ENCODE measurements around the gene CABP1. TPM values are rescaled to one million over a fixed set of nuclear protein-coding genes. Genes with fewer than 3 reads are reported as not detected.

Gene CABP1
- total RNA-seq, 1 donor from 2014 or later = not detected

Other genes starting within 250 kb of the CABP1 start
- gene COX6A1, start 202.5 kb upstream of the CABP1 start, total RNA-seq = 417 and 434 TPM in 2 replicates
- gene TRIAP1, start 194.2 kb upstream of the CABP1 start, total RNA-seq = 25.7 and 30.3 TPM in 2 replicates
- 16.9 and 19.3 TPM in 2 replicates for gene GATC, start 194.2 kb upstream of the CABP1 start, total RNA-seq
- gene SRSF9, start 170.9 kb upstream of the CABP1 start, total RNA-seq = 259 and 284 TPM in 2 replicates
- gene DYNLL1, start 144.5 kb upstream of the CABP1 start, total RNA-seq = 241 and 279 TPM in 2 replicates
- gene COQ5, start 111.5 kb upstream of the CABP1 start, total RNA-seq = 16.6 and 25.7 TPM in 2 replicates
- gene RNF10, start 106.3 kb upstream of the CABP1 start, total RNA-seq = 78.6 and 131 TPM in 2 replicates
- gene POP5, start 59.2 kb upstream of the CABP1 start, total RNA-seq = 20.7 and 25.2 TPM in 2 replicates
- 31.7 and 45.1 TPM in 2 replicates for gene MLEC, start 46.5 kb downstream of the CABP1 start, total RNA-seq
- 16.3 and 17.6 TPM in 2 replicates for gene UNC119B, start 69.8 kb downstream of the CABP1 start, total RNA-seq
- gene ACADS, start 85.2 kb downstream of the CABP1 start, total RNA-seq = 27.7 and 36.2 TPM in 2 replicates